SH-SY5Y (cell line): ENCODE data around the gene MLLT1.

Experiments
- GATA2 ChIP-seq: IDR thresholded peaks from 2 replicates; pipeline ENCODE4 v1.6.1; 2011; ENCODE audit warnings: mild to moderate bottlenecking, low read depth, low read length
- GATA3 ChIP-seq: IDR thresholded peaks from 2 replicates; pipeline ENCODE4 v1.6.1; 2011; ENCODE audit warnings: low read depth, mild to moderate bottlenecking, low read length, moderate library complexity

GRCh38 chr19:6278051-6278450 is 1.7 kb downstream of the MLLT1 start:
- TF ChIP-seq GATA2 (no peak), GATA3 (no peak)
